HG02870 (cell line): ENCODE measurements around the gene RFX8.
"Not testable (repeated sequence)": the region's sequence is repeated elsewhere in the genome, so short reads cannot be mapped to it uniquely, and the experiment has no call there.

Experiments
- ATAC-seq: cut with Tn5 transposase; IDR thresholded peaks from one replicate; pipeline ENCODE4 v1.9.1; 2021; ENCODE audit warnings: mild to moderate bottlenecking, moderate library complexity; ENCODE audit not compliant: unreplicated experiment

RFX8 gene

DNA sequence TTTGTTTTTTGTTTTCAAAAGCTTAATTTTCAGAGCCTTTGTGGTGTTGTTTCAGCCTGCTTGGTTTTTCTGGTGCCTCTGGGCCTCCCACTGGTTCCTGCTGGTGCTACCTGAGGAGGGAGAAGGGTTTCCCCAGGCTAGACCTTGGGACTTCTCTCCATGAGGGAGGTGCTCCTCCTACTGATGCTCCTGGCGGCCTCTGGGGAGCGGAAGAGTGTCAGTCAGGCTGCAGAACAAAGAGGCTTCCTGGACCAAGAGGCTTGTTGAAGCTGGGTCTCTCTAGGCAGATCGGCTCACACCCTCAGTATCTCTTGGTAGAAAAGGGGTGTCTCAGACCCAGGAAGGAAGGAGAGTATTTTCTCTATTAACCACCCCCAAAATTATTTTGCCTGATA, 32.2 kb downstream of the RFX8 start:
- no peak for ATAC-seq

DNA sequence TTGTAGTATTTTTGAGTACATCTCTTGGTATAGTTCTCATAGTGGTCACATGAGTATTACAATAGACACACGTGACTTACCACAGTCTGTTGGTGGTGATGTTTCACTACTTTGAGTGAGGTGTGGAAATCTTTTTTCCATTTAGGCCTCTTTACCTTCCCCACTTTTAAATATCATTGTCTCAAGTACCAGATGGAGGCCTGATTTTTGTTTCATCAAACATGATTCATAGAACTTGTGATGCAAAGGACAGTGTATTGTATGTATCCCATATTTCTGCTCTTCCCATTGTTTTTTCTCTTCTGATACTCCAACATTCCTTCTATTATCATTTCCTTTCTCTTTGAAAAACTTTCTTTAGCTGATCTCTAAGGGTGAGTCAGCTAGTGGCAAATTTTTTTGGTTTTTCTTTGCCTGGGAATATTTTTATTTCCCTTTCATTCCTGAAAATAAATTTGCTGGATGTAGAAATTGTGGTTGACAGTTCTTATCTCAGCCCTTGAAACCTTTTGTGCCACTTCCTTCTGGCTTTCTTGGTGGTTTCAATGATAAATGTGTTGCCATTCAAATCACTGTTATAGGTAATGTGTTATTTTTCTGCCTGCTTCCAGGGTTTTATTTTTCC, 32.8 kb downstream of the RFX8 start:
- ATAC-seq, result no peak

DNA sequence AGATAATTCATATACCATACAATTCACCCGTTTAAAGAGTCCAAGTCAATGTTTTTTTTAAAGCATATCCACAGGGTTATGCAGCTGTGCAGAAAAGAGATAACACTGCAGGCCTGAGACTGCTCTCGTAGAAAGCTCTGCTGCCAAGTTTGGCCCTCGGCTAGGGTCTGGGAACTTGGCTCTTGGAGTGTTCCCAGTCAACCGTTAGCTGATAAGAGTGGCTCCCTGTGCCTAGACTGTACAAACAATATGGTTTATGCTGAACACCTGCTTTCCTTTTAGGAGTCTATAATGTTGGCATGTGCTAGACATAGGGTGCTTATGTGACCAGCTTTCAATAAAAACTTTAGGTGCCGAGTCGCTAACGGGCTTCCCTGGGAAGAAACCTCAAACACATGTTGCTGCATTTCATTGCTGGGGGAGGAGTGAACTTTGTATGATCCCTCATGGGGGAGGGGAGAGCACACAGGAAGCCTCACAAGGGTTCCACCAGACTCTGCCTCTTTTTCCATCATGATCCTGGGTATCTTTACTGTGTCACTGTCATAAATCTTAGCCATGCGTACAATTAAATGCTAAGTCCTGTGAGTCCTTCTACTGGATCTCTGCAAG, 34.7 kb downstream of the RFX8 start:
- no peak for ATAC-seq

DNA sequence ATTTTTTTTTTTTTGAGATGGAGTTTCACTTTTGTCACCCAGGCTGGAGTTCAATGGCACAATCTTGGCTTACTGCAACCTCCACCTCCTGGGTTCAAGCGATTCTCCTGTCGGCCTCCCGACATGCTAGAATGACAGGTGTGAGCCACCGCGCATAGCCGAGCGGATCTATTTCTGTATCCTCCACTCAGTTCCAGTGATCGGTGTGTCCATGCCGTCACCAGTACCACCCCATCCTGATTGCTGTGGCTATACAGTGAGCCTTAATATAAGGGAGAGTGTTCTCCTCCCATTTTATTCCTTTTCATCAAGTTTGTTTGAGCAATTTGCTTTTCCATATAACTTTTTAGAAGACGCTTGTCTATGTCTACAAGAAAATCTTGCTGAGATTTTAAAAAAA, 35.2 kb downstream of the RFX8 start:
- no peak for ATAC-seq

DNA sequence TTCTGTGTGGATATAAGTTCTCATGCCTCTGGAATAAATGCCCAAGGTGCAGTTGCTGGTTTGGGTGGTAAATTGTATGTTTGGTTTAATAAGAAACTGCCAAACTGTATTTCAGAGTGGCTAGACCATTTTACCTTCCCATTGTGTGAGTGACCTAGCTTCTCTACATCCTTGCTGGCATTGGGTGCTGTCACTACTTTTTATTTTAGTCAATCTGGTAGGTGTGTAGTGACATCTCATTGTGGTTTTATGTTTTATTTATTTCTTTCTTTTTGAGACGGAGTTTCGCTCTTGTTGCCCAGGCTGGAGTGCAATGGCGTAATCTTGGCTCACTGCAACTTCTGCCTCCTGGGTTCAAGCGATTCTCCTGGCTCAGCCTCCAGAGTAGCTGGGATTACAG, 36.4 kb downstream of the RFX8 start:
- not testable (repeated sequence) for ATAC-seq

DNA sequence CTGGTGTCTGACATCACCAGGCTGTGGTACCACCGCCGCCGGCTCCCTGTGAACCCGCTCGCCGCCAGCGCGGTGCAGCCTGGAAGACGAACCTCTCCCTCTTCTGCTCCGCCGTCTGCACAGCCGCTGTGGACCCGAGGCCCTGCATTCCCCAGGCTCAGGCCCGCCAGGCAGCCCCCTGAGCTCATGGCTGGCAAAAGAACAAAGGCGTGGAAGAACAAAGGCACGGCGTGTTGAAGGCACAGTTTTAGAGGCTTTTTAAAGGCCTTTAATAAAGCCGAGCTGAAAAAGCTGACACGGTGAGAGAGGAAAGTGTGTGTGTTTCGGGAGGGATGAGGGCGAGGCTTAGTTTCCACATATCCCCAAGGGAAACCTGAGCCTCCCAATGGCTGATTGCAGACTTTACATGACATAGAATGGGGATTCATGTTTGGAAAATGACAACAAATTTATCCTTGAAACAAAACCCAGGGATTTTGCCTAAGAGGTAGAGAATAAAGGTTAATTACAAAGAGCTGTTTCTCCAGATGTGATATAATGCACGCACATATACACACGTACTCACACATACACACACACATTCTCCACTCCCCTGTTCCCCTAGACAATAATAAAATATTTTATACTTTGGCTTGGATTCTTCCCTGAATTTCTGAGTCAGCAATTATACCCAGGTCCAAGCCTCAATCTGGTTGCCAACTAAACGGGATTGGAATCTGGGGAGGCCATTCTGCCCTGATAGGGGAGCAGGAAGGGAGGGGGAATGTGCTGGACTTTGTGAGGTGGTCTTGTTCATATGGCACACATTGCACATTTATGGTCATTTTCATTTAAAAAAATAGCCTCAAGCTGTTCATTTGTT, 39.7 kb downstream of the RFX8 start:
- no peak for ATAC-seq

DNA sequence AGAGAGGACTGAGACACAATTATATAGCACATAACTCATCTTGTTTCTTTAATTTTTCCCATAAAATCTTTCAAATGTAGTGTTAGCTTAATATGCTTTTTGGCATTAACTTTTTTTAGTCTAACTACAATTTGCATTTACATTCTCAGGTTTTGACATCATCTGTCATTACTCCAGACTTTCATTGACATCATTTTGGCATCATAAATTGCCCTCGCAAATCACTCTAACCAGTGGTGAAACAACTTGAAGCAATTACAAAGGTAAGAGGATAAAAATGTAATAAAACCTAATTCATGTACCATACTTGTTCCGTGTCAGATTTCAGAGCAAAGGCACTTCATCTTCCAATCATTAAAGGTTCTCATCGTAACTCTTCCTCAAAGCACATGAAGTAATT, 41.4 kb downstream of the RFX8 start:
- no peak for ATAC-seq

DNA sequence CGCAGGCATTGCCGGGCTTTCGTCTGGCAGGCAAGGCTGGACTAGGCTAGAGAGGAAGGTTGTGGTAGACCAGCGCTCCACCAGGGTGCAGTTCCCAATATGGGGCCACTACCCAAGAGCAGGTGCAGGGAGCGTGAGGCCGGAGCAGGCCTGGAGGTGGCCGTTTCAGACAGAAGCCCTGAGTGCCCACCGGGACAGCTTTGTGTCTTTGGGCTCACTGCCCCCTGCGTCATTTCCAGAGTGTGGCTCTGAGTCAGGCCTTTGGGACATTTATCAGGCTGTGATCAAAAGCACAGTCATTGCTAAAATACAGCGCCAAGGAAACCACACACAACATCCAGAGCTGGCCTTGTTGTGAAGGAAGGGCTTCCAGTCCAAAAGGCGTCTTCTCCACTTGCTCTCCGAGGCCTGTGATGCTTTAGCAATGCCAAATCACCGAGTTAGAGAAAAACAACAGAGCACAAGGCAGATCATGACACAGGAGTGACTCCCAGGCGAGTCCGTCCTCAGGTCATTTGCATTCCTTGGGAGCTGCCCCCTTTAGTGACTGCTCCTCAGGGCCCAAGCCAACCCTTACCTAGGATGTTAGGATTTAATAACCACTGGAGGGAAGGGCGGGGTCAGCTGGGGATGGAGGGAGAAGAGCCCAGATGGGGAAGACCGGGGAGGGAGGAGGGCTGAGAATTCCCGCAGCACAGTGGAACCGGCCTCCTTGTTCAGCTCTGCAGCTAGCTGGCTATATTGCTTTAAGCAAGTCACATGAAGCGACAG, 42.3 kb downstream of the RFX8 start:
- ATAC-seq, result no peak

DNA sequence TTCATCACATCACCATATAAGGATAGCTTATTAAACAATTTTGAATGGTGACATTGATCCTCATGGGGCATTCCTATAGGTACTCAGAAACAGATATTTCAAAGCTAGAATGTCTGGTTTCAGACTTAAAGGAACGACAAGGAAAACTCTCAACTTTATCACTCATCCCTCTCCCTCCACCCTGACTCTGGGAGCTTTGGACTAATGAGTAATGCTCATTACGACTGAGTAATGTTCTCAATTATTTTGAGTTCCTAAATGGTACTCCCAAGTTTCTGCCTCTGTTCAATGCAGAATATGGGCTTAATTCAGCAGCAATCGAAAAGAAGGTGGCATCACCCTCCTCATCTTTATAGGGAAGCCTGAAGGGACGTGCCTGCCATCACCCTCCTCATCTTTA, 43.4 kb downstream of the RFX8 start:
- ATAC-seq, result no peak

DNA sequence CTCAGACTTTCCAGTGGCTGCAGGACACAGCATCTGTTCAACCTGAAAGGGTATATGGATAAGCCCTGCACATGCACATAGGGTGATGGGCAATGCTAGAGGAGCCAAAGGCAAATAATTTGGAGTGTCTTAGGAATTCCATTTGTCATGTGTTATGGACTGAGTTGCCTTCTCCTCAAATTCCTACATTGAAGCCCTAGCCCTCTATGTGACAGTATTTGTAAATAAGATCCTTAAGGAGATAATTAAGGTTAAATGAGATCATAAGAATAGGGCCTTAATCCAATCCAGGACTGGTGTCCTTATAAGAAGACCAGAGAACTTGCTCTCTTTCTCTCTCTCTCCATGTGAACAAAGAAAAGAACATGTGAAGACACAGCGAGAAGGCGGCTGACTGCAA, 44.8 kb downstream of the RFX8 start:
- no peak for ATAC-seq

DNA sequence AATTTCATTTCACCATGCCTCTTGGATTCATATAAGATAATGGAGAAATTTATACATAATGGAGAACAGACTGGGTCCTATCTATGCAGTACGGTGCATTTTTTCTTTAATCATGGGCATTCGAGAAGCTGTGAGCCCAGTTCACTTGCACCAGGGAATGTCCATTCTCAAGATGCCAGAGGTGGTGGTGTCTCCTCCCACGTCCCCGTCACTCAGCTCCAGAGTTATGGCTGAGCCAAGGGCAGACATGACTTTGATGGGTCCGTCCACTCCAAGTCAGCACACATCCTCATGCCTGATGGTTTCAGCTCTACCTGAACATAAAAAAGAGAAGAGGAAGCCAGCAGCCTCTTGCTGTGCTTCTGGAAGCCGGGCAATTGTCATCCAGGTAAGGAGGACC, 45.5 kb downstream of the RFX8 start:
- ATAC-seq, result no peak

DNA sequence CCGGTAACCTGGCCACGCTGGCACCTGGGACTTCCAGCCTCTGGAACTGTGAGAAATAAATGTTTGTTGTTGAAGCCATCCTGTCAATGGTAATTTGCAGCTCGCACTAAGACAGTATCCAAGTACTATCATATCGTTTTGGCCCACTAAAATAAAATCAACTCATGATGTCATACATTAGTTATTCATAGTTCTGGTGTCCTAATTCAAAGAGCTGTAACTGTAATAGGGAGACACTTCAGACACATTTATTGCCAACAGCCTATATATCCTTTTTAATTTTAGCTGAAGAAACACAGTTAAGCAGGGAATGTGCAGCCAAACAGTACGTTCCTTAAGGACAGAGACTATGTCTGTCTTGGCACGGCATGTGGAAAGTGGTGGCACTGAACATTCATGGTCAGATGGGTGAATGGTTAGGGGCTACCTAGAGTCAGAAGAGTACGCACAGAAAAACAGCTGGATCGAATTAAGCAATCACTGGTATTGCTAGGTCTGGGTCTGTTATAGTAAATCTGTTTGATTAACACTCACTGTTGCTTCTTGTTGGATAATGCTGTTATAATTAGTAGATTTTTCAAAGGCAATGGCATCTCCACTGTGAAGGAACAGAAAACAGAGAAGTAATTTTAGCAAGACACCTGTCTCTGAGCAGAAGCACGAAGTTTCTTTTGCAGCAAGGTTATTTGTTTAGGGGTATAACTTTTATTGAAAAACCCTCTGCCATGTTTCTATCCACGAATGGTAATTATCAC, 46.3 kb downstream of the RFX8 start:
- no peak for ATAC-seq

DNA sequence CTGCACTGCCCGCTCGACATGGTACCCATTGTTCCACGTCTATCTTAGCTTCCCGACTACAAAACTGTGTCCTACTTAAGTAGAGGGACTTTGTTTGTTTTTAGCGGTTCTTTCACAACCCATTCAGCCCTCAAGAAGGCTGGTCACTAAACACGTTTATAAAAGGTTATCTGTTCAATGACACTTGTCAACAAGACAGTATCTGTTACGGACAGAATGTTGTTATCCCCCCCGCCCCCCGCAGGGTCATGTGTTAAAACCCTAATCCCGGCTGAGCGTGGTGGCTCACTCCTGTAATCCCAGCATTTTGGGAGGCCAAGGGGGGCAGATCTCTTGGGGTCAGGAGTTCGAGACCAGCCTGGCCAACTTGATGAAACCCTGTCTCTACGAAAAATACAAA, 47.2 kb downstream of the RFX8 start:
- ATAC-seq, result no peak

DNA sequence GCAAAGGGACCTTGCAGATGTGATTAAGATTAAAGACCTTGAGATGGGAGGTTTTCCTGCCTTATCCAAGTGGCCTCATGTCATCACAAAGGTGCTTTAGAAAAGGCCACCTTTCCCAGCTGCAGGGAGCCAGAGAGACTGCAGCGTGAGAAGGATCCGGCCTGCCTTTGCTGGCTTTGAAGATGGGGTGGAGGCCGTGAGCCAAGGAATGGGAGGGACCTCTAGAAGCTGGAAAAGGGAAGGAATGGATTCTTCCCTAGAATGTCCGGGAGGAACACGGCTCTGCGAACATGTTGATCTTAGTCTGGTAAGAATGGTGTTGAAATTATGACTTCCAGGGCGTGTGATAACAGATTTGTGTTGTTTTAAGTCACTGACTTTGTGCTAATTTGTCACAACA, 47.7 kb downstream of the RFX8 start:
- ATAC-seq, result no peak

DNA sequence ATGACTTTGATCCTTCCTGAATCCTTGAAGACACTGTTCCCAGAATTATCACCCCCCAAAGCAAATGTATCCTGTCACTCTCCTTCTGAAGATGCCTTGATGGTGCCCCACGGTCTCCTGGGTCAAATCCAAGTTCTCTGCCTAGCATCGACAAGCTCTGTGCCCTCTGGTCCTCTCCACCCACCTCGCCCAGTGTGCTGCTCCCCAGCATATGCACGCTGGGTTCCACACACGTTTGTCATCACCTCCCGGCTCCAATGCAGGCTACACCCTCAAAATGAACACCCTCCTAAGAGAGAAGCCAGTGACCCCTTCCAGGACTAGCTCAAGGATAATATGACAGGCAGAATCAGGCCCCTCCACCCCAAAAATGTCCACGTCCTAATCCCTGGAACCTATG, 48.1 kb downstream of the RFX8 start:
- ATAC-seq, result no peak

DNA sequence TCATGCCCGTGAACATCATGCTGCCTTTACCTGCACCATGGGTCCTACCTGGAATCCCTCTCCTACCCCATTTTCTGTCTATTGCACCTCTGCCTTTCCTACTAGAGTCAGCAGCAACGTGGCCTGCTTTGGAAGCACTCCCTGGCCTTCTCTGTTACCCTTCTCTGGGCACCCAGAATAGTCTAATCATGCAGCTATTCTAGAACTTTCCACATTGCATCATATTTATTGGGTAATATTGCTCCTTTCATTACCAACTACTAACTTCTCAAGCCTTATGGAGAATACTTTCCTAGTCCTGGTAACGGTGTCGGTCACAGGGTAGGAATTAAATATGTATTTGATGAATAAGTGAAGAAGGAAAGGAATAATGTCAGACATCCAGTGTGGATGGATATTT, 54.3 kb downstream of the RFX8 start:
- ATAC-seq, result no peak

DNA sequence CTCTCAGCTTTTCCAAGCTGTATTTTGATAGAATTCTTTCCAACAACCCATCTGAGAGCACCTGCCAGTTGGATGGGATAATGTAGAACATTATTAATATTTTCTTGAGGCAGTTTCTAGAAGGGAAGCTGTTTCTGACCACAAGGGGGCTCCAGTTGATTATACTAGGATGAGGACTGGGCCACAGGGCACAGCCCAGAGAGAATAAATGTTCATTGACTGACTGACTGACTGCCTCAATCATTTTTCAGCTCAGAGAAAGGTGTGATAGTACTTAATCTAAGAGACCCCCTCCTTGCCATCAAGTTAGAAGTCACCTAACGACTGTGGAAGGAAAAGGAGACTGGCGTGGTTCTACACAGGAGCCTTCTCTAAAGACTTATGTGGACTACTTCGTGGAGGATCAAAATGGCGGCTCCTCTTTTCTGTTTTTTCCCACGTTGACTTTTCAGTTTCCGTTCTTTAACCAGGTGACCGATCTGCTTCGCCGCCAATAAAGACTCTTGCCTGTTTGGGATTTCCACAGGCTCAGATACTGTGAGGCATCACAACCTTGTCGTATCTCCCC, 55.7 kb downstream of the RFX8 start:
- ATAC-seq, result no peak

DNA sequence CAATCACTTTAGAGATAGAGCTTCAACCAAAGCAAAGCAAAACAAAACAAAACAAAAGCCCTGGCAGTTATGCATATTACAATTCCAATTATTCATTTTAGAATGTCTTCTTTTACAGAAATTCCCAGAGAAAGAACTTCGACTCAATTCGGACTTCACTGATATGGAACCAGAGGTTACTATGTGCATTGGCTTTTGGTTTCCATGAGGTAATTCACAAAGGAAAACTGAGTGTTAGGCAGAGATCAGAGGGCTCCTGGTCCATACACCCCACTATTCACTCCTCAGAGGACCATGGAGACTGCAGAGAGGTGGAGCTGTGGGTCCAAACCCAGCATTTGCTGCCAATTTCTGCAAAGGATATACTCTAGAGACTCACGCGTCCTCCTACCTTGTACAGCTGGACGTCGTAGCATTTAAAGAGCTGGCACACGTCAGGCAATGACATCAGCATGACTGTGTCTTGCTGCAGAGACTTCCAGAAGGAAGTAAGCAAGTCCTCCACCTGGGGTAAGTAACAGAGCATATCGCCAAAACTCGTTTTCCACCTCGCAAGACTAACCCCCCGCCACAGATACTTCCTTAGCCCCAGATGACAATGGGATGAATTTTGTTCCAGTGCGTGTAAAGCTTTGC, 56.3 kb downstream of the RFX8 start:
- ATAC-seq, result no peak

DNA sequence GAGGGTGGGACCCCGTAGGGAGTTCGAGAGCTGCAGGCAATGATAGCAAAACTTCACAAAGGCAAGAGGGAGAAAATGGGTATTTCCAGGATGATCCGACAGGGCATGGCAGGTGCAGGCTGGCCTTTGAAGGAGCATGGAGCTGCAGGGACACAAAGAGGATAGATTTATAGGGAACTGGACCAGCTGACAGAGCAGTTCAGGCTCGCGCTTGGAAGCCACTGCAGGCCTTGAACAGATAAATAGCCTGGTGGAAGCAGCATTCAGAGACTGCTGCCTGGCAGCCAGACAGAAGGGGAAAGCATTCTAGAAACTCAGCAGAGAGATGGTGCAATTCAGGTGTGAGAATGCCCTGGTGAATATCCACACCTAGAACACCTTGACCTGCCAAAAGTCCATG, 58.3 kb downstream of the RFX8 start:
- ATAC-seq, result no peak

DNA sequence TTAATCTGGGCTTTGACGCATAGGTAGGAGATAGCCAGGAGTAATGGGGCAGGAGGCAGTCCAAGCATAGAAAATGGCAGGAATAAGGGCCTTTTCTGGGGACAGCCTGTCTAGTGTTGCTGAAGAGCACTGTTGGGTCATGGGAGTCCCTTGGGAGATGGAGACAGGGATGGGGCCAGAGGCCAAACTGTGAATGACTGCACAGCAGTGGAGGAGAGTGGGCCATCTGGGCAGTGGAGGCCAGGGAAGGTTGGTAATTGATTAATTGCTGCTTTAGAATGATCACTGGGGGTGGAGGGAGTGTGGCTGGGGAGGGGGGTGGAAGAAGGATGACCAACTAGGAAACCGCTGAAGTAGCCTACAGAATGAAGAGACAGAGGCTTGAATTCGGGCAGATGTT, 59.0 kb downstream of the RFX8 start:
- no peak for ATAC-seq
